Stimulated activated CD4-positive, alpha-beta T cell treated with anti-CD3 and anti-CD28 coated beads, Interleukin-4, amount 100 ng/mL, for 48 hours (primary cell): ENCODE results near the gene IQCB1.
"Not testable (repeated sequence)": the region's sequence is repeated elsewhere in the genome, so short reads cannot be mapped to it uniquely, and the experiment has no call there.

Experiments
- DNase-seq, 2 donors: peaks; one replicate each; pipeline ENCODE4 v3.0.0-alpha.2; 2020; ENCODE audit warnings: low read depth in 2 of 2

The IQCB1 gene

GRCh38 chr3:121834671-121835464 is at the start of gene IQCB1, which contains the start of gene EAF2:
Gene IQCB1, minus strand, starts transcription at chr3:121835060. Its CDS starts 6,100 bp downstream, at chr3:121828960.
Gene EAF2, plus strand, starts transcription at chr3:121835209. Its CDS starts 77 bp downstream, at chr3:121835286.
- peak; percentile 87 to 92 for DNase-seq

GRCh38 chr3:121883507-121883906 is 48.6 kb upstream of the IQCB1 start:
- DNase-seq: no peak

- DNase-seq: no peak
Observed at GRCh38 chr3:121878411-121878810, 43.6 kb upstream of the IQCB1 start.

- DNase-seq: no peak
Observed at GRCh38 chr3:121871430-121871829, 36.6 kb upstream of the IQCB1 start.

- DNase-seq: no peak
Observed at GRCh38 chr3:121870717-121871116, 35.9 kb upstream of the IQCB1 start.

- no peak for DNase-seq
Observed at GRCh38 chr3:121869736-121870135, 34.9 kb upstream of the IQCB1 start.

GRCh38 chr3:121863801-121864200 is 28.9 kb upstream of the IQCB1 start:
- no peak for DNase-seq

- DNase-seq: not testable (repeated sequence)
Observed at GRCh38 chr3:121863247-121863646, 28.4 kb upstream of the IQCB1 start.

GRCh38 chr3:121857778-121858177 is 22.9 kb upstream of the IQCB1 start:
- DNase-seq: not testable (repeated sequence)

- DNase-seq: no peak
Observed at GRCh38 chr3:121855555-121855954, 20.7 kb upstream of the IQCB1 start.

- no peak for DNase-seq
Observed at GRCh38 chr3:121852256-121852655, 17.4 kb upstream of the IQCB1 start.

- no peak for DNase-seq
Observed at GRCh38 chr3:121844892-121845291, 10.0 kb upstream of the IQCB1 start.

GRCh38 chr3:121839962-121840361 is 5.1 kb upstream of the IQCB1 start:
- no peak for DNase-seq

- no peak for DNase-seq
Observed at GRCh38 chr3:121836481-121836880, 1.6 kb upstream of the IQCB1 start.

- no peak for DNase-seq
Observed at GRCh38 chr3:121836064-121836463, 1.2 kb upstream of the IQCB1 start.

- no peak for DNase-seq
Observed at GRCh38 chr3:121835465-121835801, 573 bp upstream of the IQCB1 start.

- DNase-seq: no peak
Observed at GRCh38 chr3:121834157-121834670, 646 bp downstream of the IQCB1 start.

- DNase-seq: no peak
Observed at GRCh38 chr3:121822973-121823372, 11.9 kb downstream of the IQCB1 start.

- DNase-seq: no peak
Observed at GRCh38 chr3:121821421-121822199, 13.2 kb downstream of the IQCB1 start.

- no peak for DNase-seq
Observed at GRCh38 chr3:121819236-121819635, 15.6 kb downstream of the IQCB1 start.

- no peak for DNase-seq
Observed at GRCh38 chr3:121818578-121818977, 16.3 kb downstream of the IQCB1 start.

- DNase-seq: no peak
Observed at GRCh38 chr3:121817753-121818152, 17.1 kb downstream of the IQCB1 start.

GRCh38 chr3:121809249-121809648 is 25.6 kb downstream of the IQCB1 start:
- DNase-seq: no peak
